HG03108 (cell line): ENCODE data around the gene UNC13C.

ENCODE experiments used
- ATAC-seq: cut with Tn5 transposase; IDR thresholded peaks from one replicate; pipeline ENCODE4 v1.9.1; 2021; ENCODE audit warnings: moderate library complexity; ENCODE audit not compliant: unreplicated experiment

The UNC13C gene

DNA sequence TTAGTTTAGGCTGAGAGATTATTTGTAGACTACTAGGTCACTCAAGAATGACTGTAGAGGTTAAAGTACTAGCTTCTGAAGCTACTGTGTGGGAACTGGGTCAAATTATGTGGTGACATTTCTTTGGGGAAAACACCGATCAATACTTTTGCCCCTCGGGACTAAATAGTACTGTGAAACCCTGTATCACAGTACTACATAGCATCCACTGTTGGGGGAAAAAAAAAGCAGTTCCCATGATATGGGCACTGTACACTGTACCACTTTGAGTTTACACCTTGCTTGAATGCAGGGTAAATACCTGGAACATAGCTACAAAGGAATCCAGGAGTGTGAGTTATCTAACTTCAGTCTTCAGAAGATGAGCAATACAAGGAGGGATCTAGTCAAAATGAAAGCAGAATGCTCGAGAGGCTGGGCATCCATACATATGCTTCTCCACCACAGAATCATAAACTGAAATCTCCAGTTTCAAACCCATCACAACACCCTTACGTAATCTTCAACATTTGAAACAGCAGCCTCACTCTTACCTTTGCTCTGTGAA, 311.4 kb downstream of the UNC13C start:
- ATAC-seq, result peak; percentile 37

DNA sequence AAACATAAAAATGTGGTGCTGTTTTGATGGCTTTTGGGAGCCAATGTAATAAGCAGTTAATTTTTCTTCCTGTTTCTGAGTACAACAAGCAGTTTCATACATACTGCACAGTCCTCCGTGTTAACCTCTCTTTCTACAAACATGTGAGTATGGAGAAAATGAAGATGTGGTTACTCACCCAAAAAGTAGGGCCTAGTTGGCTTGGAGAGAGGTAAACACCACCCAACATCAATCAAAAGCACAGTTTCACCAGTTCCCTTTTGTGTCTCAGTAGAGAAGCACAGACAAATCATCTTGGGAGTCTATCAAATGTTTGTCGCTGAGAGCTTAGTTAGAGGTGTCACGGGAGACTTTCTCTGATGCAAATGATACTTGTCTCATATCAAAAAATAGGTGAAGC, 320.2 kb downstream of the UNC13C start:
- ATAC-seq, result no peak

DNA sequence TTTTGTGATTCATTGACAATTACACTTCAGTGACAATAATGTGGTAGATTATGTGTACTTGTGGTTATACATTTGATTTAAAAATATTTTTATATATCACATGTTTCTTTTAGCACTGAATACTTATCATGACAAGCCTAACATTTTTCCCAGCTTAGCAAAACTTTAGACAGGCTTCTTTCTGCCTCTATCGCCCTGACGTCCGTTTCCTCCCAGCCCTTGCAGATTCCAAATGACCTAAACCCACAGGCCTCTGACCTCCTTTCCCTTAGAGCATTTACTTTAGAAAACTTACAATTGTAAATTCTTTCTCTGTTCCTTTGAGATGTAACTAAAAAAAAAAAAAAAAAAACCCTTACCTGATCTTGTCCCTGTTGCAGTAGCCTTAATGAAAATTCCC, 326.1 kb downstream of the UNC13C start:
- no peak for ATAC-seq

DNA sequence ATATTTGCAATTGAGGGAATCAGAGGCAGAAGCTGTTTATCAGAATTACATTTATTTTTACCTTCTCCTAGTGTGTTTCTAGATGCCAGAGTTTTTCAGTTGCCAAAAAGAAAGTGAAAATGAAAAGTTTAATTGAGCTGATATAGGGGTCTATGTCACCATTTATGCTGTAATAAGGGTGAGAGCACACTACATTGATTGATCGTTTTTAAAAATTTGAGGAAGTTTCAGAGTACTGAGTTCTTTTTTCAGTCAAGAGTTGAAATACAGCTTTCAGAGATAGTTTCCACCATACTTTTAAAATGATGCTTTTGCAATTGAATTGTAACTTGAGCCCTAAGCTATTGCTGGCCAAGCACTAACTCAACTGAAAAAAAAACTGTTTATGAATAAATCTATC, 326.9 kb downstream of the UNC13C start:
- no peak for ATAC-seq

DNA sequence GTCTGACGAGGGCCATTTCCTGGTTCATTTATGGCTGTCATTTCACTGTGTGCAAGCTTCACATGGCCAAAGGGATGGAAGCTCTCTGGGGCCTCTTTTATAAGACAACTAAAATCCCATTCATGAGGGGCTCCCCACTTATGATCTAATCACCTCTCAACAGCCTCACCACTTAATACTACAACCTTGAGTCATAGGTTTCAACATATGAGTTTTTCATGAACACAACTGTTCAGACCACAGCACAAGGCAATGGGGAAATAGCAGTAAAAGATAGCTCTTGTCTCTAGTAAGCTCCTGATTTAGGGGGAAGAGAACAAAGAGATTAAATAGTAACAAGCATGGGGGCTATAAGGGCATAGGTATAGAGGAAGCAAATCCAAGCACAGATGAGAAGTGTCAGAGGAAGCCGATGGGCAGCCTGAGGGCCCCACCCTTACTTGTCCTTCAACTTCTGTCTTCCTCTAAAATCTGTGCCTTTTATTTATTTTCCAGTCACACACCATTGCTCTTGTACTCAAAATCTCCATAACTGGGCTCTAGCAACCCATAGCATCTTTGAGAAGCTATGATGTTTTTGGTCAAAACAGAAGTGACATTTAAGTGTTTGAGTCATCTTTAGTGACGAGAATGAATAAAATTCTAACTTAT, 329.1 kb downstream of the UNC13C start:
- no peak for ATAC-seq

DNA sequence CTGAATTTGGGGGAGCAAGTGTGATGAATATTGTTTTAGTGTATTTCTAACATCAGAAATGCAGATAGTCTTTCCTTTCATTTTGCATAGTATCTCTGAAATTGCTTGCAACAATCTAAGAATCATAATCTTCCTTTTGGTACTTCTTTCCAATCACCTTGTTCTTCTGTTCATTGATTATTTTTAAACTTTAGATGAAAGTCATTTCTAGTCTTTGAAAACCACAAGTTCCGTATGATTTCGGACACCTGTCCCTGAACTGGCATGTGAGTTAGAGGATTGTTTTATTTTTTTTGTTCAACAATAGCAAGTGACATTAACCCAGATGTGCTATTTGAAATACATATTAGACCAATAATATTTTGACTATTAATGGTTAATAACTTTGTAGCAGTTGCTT, 329.7 kb downstream of the UNC13C start:
- no peak for ATAC-seq

DNA sequence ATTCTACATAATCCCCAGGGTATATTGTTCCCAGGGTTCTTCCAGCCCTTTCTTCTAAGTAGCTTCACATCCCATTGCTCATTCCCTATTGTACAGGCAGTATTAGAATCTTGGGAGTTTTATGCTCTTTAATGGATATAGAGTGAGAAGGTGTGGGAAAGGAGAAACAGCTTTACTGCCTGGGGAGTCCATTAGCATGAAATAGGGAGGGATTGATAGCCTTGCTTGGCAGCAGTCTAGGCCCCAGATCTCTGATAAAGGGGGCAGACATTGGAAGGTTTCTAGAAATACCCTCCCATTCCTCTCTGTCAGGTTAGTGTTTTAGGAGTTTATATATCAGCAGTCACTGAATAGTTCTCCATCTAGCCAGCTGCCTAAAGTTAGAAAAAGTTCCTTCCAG, 334.3 kb downstream of the UNC13C start:
- ATAC-seq, result no peak

DNA sequence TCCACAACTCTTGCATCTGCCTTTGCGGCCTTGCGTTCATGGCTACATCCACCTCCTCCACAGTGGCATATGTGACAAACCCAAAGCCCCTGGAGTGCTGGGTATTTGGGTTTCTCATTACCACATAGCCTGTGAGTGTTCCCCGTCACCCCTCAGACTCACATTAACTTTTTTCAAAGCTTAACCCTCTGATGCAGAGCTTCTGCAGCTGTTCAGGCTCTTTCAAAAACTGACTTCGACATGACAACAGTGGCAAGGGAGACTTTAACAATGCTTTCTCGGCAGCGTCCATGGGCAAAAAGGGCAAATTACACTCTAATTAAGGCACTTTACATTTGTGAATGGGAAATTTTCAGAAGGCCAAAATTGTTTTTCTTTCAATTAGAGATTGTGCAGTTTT, 343.2 kb downstream of the UNC13C start:
- no peak for ATAC-seq

DNA sequence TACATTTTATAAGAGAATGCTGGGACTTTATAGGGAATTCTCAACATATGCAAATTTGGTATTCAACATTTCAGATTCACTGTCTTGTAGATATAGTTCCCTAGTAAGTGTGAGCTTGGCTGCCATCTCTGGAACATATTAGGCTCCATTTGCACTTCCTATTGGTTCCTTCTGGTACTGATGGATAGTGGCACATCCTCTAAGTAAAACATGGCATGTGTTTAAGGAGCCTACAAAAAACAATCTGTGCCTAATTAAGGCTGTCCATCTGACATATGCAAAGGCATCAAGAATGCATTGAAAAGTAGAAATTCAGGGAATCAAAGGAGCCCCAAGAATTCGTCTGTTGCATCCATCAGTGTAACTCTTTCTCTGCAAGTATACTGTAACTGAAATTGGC, 344.1 kb downstream of the UNC13C start:
- no peak for ATAC-seq

DNA sequence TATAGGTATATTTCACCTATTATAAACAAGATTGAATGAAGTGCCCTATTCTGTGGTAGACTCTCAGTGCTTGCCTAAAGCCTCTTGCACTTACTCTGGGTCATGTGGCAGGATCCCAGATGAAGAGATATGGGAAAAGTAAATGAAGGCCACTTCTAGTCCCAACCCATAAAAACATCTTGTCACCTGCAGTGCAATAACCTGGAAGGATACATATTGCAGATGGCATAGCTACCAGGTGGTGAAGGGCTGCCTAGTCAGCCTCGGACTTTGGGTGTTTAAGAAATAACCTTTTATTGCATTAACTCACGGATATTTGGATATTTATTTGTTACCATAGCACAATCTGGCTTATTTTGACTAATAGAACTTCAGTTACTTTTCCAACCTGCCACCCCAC, 367.1 kb downstream of the UNC13C start:
- ATAC-seq, result no peak

DNA sequence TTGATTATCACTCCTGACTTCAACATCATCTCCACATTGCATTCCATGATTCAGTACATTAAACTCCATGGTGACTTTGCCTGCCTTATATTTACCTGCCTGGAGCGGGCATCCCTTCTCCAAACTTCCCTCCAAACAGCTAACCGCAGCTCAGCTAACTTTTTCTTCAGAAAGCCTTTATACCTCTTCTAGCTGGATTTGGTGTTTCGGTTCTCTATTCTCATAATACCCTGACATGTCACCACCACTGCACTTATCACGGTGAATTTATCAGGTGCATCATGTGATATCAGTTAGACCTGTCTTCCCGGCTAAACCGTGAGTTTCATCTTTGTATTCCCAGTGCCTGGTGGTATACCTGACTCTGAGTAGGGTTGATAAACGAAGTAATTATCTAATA, 367.6 kb downstream of the UNC13C start:
- no peak for ATAC-seq

DNA sequence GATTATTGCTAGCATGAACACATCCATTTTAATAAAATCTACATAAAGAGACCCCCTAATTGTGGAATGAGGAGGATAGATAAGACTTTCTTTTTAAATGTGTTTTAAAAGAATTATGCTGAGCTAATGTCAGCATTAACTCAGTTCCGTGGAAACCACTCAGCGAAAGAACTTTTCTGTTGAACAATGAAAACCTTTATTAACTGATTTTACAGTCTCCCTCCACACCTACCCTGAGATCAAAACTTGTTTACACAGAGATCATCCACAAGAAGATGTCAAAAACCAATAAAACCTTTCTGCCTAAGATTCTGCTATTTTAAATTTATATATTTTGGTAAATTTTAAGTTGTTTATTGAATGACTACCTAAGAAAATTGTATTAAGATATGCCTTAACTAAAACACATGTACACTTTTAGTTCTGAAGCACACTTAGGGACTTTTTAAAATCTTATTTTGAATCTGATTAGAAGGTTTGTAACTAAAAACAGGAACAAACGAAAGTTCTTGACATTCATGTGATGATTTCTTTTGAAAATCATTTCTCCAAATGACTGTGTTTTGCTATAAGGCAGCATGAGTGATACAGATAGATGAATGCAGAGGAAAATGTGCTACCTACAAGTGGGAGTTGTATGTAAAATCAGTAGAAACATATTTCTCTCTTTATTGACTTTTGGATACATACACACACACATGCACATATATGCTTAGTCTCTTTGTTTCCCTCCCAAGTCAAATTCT, 369.0 kb downstream of the UNC13C start:
- no peak for ATAC-seq

DNA sequence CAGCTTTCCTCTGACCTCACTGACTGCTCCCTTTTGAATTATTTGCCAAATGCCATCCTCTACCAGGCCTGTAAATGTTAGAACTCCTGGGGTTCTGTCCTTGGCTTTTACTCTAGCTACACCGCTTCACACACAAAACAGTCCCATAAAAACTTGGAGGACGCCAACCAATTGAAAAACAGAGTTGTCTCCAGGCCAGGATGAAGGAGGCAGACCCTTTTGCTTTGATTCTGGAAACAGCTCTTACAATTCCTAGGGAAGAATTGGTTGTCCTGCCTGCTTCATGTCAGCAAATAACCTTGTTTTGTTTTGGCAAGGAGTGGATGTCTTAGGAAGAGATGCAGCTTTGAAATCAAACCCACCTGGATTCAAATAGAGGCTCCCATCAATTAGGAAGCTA, 375.5 kb downstream of the UNC13C start:
- no peak for ATAC-seq

DNA sequence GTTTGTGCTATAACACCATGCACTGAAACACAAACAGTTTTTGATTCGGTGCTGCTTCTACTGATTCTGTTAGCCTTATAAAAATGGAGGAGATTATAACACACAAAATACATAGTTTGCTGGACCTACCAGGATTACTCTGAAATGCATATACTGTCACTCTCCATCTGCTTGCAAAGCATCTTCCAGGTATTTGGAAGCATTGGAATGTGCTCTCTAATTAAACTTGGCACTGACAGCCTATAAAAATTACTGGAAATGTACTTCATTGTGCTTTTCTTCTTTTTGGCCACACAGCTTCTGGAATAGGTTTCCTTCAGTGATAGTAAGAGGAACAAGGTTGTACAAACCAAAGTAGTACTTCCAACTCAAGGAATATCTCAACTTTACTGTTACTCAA, 376.1 kb downstream of the UNC13C start:
- no peak for ATAC-seq

DNA sequence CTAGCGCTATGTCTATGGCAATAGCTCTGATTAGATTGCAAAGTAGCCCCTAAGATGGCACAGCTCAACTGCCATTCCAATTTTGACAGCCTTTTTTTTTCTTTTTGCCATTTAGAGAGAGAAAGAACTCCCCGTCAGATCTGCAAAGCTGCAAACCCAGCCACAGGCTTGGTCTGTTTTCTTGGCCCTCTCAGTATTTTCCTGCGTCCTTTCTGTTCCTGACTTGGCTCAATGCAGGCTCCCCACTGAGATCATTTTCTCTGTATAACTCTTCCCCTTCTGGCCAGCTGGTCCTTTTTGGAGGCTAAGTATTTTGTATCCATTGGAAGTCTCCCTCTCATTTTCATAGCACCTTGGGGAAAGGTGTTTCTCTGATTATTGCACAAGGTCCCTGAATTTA, 386.7 kb downstream of the UNC13C start:
- ATAC-seq, result no peak

DNA sequence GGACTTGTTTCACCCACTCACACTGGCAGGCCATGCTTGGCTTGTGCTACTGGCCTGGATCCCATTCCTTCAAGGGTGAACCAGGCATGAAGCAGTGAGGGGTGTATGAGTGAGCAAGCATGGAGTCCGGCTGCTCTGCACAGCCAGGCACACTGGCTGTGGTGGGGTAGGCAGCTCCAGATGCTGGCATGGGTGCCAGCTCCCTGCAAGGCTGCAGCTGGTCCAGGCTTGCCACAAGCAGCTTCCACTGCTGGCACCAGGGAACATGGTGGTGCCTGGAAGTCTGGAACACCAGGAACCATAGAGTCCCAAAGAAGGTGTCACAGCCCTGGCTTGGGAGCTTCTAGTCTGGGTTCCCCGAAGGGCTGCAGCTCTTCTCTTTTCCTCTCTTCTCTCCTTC, 395.1 kb downstream of the UNC13C start:
- ATAC-seq, result no peak

DNA sequence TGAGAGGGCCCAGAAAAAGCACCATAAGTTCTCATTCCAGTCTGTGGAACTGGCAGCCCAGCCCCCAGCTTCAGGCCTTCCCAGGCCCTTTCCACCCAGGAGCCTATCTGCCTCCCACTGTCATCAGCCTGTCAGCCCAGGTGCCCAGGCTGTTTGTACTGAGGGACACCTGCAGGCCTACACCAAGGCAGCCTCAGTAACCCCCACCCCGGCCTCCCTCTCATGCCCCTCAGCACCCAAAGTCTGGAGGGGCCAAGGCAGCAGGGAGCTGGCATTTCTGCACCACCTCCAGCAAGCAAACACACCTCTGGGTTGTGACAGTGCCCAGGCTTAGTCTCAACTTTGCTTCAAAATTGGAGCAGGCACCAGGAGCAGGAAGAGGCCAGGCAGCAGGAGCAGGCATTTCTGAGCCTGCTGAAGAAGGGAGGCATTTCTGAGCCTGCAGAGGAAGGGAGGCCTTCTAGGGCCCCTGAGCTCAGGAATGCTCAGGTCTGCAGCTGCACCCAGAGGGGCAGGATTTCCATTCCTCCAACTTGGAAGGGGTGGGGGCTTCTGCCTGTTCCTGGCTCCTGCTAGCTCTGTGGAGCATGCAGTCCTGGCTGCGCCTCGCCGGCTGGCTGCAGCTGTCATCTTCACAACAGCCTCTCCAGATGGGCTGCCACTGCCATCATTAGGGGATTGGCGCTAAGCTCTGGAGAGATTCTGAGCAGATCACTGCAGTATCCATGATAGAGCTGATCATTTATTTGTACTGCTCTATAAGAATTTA, 396.1 kb downstream of the UNC13C start:
- ATAC-seq, result no peak

DNA sequence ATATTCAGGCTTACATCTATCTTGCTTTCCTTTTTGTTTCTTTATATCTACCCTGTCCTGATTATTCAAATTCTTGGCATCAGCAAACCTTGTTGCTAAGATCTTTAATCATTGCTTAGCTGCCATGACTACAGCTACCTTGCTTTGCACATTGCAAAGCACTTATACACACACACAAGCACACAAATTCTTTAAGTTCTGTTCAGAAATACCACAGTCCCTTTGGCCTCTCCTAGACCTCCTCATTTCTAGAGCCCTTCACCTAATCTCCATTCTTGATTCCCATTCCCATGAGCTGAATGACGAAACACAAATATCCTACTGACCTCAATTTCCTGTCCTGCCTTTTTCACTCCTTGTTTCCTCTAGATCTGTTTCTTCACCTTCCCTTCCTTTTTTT, 409.6 kb downstream of the UNC13C start:
- no peak for ATAC-seq

DNA sequence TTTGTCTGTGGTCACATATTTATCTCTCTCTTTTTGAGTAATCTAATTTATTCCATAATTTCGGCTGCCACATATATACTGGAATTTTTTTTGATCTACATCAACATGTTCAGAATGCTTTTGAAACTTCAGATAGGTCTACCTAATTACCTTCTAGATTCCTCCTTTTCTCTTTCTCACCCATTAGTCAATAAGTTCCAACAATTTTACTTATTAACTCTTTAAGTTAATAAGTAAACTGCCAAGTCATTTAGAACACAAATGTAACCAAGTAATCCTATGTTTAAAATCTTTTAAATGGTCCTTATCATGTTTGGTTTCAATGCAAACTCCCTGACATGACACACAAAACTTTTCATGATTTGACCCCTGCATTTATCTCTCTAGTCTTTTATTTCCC, 410.5 kb downstream of the UNC13C start:
- ATAC-seq, result no peak

DNA sequence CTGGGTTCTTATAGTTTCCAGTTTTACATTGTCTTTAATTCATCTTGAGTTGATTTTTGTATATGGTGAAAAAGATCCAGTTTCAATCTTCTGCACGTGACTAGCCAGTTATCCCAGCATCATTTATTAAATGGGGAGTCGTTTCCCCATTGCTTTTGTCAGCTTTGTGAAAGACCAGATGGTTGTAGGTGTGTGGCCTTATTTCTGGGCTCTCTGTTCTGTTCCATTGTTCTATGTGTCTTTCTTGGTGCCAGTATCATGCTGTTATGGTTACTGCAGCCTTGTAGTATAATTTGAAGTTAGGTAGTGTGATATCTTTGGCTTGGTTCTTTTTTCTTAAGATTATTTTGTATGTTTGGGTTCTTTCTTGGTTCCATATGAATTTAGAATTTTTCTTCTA, 432.2 kb downstream of the UNC13C start:
- no peak for ATAC-seq

DNA sequence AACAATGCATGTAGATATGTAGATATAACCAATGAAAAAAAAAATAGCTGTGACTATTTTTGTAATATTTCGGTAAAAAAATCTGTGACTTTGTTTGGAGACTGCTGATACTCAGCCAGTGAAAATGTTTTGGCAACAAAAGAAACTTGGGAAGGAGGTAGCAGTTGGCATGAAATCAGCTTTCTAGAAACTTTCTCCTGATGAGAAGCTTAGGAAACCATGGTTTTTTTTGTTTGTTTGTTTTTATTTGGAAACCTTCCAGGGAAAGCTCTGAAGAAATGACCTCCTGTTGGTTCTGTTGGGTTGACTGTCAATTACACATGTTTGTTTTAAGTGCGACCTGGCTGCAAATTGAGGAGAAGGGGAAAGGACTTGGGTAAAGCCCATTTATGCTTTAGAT, 445.9 kb downstream of the UNC13C start:
- no peak for ATAC-seq

DNA sequence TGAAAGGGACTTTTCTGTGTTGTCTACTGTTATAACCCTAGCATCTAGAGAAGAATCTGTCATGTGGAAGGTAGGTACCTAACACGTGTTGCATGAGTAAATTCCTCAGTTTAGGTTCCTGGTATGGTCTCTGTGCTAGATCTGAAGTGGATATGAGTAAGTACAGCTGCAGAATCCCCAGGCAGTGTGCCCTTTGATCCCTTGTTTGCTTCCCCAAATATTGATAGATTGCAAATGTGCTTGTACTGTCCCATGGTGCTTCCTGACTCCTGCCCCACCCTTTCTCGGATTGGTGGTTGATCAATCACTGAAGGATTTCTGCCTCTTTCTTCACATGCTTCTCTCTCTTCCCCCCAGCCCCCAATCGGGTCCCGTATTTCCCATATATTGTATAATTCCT, 450.4 kb downstream of the UNC13C start:
- no peak for ATAC-seq
